GM10248 (cell line): ENCODE data around the gene GRM1.

ENCODE experiments used
- CTCF ChIA-PET: fragments of 300-600 bp; sonication (Branson Sonifier 250); formaldehyde crosslinking; extraction: SDS; loops from one replicate; lab custom pipeline; 2021; ENCODE audit warnings: antibody characterized with exemption; lab: Yijun Ruan, JAX
- POLR2A ChIA-PET: fragments of 350-650 bp; sonication (Branson Sonifier 250); formaldehyde crosslinking; extraction: SDS; loops from one replicate; lab custom pipeline; 2020; ENCODE audit warnings: antibody characterized with exemption; lab: Yijun Ruan, JAX
- DNase-seq: peaks from one replicate; pipeline ENCODE4 v3.0.0; 2012; ENCODE audit errors: extremely low spot score
- TF ChIP-seq, protein P1 (sequence below): IDR thresholded peaks from 2 replicates; pipeline ENCODE4 v1.5.1; 2012; ENCODE audit warnings: mild to moderate bottlenecking, low read depth; ENCODE audit errors: extremely low read depth, missing control alignments, control extremely low read depth

Gene GRM1

GRCh38 chr6:146441907-146442306, 413.0 kb downstream of the GRM1 start:
- ChIA-PET CTCF (interaction anchor here (1.6 kb wide), 1 partner anchor 9 kb away, joined by 6 read pairs; no protein-coding TSS in a partner anchor), POLR2A (no interaction called here)
- TF ChIP-seq, protein P1, sequence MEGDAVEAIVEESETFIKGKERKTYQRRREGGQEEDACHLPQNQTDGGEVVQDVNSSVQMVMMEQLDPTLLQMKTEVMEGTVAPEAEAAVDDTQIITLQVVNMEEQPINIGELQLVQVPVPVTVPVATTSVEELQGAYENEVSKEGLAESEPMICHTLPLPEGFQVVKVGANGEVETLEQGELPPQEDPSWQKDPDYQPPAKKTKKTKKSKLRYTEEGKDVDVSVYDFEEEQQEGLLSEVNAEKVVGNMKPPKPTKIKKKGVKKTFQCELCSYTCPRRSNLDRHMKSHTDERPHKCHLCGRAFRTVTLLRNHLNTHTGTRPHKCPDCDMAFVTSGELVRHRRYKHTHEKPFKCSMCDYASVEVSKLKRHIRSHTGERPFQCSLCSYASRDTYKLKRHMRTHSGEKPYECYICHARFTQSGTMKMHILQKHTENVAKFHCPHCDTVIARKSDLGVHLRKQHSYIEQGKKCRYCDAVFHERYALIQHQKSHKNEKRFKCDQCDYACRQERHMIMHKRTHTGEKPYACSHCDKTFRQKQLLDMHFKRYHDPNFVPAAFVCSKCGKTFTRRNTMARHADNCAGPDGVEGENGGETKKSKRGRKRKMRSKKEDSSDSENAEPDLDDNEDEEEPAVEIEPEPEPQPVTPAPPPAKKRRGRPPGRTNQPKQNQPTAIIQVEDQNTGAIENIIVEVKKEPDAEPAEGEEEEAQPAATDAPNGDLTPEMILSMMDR: no peak
- DNase-seq: no peak

GRCh38 chr6:146444189-146444588, 415.3 kb downstream of the GRM1 start:
- no peak for DNase-seq
- TF ChIP-seq, protein P1: no peak
- ChIA-PET CTCF (interaction anchor here (0.7 kb wide), 1 partner anchor 18 kb away, joined by 3 read pairs; no protein-coding TSS in a partner anchor), POLR2A (no interaction called here)

DNA sequence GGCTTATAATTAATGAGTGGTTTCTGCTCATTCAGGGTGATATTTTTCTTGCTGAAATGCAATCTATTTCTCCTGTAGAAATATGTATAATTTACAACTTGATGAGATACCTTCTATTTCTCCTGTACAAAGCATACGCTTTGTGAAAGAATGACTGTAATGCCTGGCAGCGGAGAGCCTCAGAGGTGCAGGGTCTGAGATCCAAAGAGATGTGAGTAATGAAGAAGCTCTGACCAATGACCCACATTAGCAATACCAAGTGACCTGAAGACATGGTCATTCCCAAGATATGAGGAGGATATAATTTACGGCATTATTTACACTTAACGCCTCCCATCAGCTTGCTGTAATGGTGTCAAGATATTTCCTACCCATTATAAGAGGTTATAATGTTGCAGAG, 416.4 kb downstream of the GRM1 start:
- CTCF ChIA-PET: interaction anchor here (1.2 kb wide), 1 partner anchor 18 kb away, joined by 3 read pairs; no protein-coding TSS in a partner anchor
- POLR2A ChIA-PET: no interaction called here
- no peak for DNase-seq
- TF ChIP-seq, protein P1: no peak

- ChIA-PET CTCF (no interaction called here), POLR2A (no interaction called here)
- DNase-seq: no peak
- TF ChIP-seq, protein P1: no peak
Measured at GRCh38 chr6:146456886-146457285, 428.0 kb downstream of the GRM1 start.

DNA sequence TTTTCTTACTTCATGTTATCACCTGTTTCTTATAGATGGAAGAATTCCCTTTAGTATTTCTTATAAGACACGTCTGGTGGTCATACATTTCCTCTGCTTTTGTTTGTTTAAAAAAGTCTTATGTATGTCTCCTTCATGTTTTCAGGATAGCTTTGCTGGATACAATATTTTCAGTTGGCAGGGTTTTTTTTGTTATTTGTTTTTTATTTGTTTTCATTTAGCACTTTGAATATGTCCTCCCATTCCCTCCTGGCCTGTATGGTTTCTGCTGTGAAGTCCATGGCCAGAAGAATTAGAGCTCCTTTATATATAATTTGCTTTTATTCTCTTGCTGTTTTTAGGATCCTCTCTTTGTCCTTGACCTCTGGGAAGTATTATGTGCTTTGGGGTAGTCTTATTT, 432.1 kb downstream of the GRM1 start:
- TF ChIP-seq, protein P1: no peak
- ChIA-PET CTCF (no interaction called here), POLR2A (no interaction called here)
- no peak for DNase-seq

DNA sequence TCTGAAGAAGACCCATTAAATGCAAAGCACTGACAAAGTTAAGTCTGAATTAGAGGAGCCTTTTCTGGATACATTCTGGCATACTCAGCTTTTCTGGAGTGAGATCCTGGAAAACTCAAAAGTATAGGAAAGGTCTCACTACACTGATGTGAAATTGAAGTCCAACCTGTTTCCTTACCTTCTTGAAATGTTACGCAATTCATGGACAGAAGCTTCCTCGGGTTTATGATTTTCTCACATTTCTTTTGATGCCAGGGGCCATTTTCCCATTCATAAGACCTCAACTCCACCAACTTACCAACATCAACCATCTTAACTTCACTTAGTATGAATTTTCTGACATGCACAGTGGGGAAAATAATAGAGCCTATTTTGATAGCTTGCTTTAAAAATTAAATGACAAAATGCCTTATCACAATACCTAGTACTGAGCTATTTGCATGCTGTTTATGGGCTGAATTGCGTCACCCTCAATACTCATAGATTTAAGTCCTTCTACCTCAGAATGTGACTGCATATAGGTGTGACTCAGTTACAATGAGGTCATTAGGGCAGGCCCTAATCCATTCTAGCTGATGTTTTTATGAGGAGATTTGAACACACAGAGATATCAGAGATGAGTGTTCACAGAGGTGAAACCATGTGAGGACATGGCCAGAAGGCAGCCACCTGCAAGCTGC, 441.4 kb downstream of the GRM1 start:
- POLR2A ChIA-PET: no interaction called here

More for the DNA sequence above, 441.4 kb downstream of the GRM1 start:
- DNase-seq: no peak
- CTCF ChIA-PET: no interaction called here
- TF ChIP-seq, protein P1: no peak
